GM19099 (cell line): ENCODE measurements around the gene TBC1D14.

Experiments
- POLR2A ChIP-seq: IDR thresholded peaks from 3 replicates; pipeline ENCODE4 v1.6.1; 2011; ENCODE audit warnings: low read depth; ENCODE audit not compliant: insufficient read length; ENCODE audit errors: extremely low read depth

TBC1D14 gene

GRCh38 chr4:7054106-7054880, 144.7 kb downstream of the TBC1D14 start:
- TF ChIP-seq POLR2A, result no peak

- no peak for TF ChIP-seq POLR2A
Observed at GRCh38 chr4:7055111-7055989, 145.7 kb downstream of the TBC1D14 start.

GRCh38 chr4:7055990-7056325, 146.3 kb downstream of the TBC1D14 start:
- TF ChIP-seq POLR2A, result no peak

- no peak for TF ChIP-seq POLR2A
Observed at GRCh38 chr4:7058792-7059191, 149.2 kb downstream of the TBC1D14 start.

- TF ChIP-seq POLR2A, result no peak
Observed at GRCh38 chr4:7059662-7060061, 150.0 kb downstream of the TBC1D14 start.

- no peak for TF ChIP-seq POLR2A
Observed at GRCh38 chr4:7060346-7061150, 150.9 kb downstream of the TBC1D14 start.

- no peak for TF ChIP-seq POLR2A
Observed at GRCh38 chr4:7061815-7062214, 152.2 kb downstream of the TBC1D14 start.

GRCh38 chr4:7062816-7063215, 153.2 kb downstream of the TBC1D14 start:
- no peak for TF ChIP-seq POLR2A

- no peak for TF ChIP-seq POLR2A
Observed at GRCh38 chr4:7063362-7063761, 153.7 kb downstream of the TBC1D14 start.

- TF ChIP-seq POLR2A, result no peak
Observed at GRCh38 chr4:7066006-7066405, 156.4 kb downstream of the TBC1D14 start.

GRCh38 chr4:7066493-7066892, 156.9 kb downstream of the TBC1D14 start:
- no peak for TF ChIP-seq POLR2A

- TF ChIP-seq POLR2A, result no peak
Observed at GRCh38 chr4:7067126-7067451, 157.5 kb downstream of the TBC1D14 start.

- TF ChIP-seq POLR2A, result peak; percentile 84
Observed at GRCh38 chr4:7067452-7068278, 158.0 kb downstream of the TBC1D14 start, which contains the start of gene GRPEL1. GRPEL1 (minus strand) TSS chr4:7068064; CDS start chr4:7068032, 32 bp downstream.

- TF ChIP-seq POLR2A, result peak; percentile 75
Observed at GRCh38 chr4:7068279-7068842, 158.7 kb downstream of the TBC1D14 start.

- TF ChIP-seq POLR2A, result no peak
Observed at GRCh38 chr4:7068883-7069282, 159.3 kb downstream of the TBC1D14 start.
